Fibroblast of skin of scalp (primary cell): Measurements from ENCODE around the gene TRAP1.
"Not testable (repeated sequence)": the region's sequence is repeated elsewhere in the genome, so short reads cannot be mapped to it uniquely, and the experiment has no call there.

ENCODE experiments used
- DNase-seq: peaks from one replicate; pipeline ENCODE4 v3.0.0-alpha.2; 2013

The TRAP1 gene

DNA sequence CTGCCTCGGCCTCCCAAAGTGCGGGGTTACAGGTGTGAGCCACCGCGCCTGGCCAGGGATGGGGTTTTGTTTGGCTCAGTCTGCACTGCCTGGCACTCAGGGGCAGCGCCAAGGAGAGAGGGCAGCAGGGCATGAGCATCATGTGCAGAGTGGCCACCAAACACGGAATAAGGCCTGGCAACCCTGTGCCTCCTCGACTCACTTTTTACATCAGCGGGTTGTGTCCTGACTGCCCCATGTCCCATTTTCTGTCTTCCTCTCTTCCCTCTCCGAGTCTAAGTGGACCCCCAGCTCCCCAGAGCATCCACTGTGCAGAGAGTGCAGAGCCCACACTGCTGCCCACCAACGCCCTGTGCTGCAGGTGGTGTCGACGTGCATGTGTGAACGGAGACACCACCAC is 18.2 kb upstream of the TRAP1 start:
- DNase-seq = no peak

DNA sequence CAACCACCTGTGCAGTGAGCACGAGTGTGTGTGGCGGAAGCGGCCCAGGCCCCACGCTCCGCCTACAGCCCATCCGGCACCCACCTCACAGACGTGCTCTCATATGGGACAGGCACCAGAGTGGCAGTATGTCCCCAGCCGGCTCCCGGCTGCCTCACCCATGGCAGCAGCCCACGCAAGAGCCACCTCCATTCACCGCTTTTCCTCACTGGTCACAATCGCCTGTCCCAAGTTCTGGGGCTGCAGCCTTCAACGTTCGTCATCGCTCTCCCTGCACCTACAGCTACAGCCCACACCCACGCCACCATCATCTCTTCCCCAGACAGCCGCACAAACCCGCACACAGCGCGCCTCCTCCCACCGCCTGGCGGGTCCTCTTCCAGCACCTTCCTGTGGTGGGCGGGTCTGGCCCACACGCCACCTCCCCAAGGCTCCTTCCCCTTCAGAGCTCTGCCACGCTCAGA is 17.5 kb upstream of the TRAP1 start:
- no peak for DNase-seq

DNA sequence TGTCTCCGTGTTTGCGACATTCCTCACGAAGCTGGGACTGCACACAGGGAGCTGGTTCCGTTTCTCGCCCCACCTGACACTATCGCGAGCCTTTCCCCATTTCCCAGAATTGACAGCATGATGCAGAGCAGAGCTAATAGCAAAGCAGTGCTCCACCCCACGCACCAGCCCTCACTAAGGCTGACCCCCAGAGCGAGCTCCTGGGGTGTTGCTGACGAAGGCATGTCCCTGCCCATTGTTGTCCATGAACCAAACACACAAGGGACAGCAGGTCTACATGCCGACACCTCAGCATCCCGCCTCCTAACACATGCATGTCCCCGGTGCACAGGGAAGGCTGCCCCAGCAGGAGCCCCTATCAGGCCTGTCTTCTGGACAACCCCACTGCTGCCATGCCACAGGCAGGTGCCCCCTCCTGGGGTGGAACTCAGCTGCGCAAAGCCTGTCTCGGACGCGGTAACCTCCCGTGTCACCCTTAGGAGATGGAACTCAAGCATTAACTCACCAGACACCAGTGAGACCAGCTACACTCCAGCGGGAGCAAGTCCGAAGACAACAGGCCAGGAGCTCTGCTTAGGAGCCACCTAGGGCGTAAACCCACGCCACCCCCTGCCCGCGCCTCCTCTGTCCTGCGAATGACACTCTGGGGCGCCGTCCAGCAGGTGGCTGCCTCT is 16.9 kb upstream of the TRAP1 start:
- no peak for DNase-seq

DNA sequence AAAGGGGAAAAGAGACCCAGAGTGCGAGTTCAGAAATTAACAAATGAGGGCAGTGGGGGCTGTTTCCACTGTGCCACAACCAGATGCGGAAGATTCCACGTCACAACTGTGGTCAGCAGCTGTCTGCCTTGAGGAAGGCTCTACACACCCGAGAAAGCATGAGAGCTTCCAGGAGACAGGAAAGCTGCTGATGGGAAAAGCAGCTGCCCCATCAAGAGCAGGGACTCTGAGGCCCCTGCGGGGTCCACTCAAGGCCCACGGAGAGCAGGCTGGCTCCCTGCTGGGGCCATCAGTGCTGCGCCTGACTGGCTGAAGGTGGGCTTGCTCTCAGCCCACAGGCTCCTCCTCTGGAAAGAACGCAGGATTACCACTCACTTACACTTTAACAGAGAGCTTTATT is 14.8 kb upstream of the TRAP1 start:
- DNase-seq = no peak

DNA sequence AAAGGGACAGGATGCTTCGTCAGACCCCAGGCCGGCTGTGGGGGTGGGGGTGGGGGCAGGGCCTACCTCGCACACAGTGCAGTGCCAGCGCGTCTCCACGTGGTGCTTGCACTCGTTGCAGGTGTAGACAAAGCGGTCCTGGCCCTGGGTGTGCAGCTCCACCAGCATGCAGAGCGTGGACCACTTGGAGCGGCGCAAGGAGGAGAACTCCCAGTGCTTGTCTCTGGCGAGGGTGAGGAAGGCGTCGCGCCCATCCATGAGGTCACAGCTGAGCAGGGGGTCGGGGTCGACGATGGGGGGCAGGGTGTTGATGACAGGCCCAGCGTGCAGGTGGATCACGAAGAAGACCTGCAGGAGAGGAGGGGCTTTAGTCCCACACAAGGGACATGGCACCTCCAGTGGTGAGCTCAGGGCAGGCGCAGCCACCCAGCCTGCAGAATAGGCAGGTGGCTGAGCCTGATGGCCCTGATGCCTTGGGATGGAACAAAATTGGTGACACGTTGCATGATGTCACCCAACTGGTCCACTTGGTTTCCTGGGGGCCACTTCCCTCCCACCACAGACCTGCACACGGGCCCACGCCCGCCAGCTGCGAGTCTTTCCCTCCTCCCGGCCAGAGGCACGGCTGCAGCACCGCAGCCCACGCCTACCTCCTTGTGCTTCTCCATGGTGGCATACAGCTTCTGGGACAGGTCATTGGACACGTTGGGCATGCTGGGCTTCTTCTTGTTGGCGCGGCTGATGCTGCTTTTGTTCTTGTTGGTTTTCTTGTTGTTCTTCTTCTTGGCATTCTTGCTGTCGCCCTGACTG is 14.0 kb upstream of the TRAP1 start:
- no peak for DNase-seq

DNA sequence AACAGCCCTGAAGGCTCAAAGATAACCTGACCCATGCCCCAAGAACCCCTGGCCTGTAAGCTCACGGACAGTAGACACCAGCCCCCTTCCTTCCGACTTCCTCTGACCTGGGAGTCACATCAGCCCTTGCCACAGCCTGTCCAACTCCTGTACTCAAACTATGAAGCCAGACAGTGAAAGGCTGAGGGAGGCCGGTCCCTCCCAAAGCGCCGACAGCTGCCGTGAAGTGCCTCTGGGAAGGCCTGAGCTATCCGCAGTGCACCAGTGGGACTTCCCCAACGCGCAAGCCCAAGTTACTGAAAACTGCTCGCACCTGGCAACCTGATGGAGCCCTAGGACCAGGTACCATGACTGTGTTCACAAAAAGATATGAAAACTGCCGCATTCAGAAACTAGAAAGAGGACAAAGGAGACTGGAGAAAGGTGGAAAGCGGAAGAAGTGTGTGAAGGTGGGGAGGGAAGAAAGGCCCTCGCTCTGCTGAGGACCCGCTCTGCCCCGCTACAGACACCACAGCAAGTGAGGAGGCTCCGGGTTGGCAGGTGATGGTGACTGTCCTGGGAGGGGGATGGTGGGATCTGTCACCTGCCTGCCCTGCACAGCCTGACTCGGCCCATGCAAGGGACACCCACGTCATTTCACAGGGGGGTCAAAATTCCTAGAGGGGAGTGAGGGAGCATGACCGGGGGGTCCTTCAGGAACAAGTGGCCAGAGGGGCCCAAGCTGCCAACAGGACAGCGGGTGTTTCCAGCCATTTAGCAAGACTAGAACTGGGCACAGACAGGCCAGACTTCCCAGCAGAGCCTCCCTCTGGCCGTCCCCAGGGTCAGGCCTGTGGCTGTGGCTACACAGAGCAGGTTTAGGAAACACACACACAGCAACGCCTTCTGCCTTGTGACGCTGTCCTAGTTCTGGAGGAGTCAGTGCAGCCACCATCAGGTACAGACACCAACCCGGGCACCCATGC is 13.1 kb upstream of the TRAP1 start:
- no peak for DNase-seq

DNA sequence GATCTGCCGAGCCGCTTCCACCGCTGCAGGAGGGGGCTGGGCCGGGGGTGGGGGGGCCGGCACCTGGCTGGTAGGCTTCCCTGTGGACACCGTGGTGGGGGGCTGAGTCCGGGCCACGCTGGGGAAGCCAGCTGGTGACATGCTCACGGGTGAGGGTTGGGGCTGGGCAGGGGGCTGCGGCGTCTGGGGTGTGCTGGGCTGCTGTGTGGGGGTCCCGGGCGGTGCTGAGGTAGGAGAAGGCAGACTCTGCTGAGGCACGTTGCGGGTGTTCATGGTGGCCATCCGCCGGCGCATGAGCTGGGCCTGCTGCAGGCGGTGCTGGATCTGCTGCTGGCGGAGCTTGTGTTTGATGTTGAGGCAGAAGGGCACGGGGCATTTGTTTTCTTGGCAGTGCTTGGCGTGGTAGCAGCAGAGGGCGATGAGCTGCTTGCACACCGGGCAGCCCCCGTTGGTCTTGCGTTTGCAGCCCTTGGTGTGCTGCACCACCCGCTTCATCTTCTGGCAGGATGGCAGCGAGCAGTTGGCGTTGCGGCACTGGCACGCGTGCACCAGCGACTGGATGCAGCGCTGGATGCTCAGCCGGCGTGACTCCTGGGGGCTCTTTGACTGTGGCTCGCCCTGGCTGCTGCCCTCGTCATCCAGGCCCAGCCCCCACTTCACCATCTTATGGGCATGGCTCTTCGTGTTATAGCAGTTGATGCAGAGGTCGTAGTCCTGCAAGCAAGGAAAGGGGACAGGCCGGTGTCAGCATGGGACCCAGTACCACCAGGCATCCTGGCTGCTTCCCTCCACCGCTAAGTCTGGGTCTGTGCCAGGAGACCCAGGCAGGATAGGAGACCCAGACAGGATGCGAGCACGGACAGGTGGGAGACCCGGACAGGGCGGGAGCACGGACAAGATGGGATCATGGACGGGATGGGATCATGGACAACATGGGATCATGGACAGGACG is 12.1 kb upstream of the TRAP1 start:
- no peak for DNase-seq

DNA sequence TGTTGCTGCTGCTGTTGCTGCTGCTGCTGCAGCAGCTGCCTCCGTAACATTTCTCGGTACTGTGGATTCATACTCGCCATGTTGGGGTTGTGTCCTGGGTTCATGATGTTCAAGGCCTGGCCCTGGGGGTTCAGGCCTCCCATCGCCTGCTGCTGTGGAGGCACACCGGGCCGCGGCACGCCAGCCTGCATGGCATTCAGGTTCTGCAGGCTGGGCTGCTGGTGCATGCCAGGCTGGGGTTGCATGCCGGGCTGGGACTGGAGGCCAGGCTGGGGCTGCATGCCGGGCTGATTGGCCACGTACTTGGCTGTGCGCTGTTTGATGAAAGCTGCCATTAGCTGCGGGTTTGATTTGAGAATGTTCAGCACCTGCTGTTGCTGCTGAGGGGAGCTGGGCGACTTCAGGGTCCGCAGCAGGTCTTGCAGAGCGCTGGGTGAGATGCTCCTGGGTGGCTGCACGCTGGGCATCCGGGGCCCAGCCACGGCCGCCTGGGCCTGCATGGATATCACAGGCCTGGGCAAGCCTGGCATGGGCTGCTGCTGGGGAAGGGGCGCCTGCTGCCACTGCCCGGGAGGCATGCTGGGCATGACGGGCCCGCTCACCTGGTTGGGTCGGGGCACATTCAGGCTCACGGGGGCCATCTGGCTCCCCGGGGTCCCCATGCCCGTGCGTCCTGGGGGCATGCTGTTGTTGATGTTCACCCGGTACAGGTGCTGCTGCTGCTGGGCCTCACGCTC is 11.3 kb upstream of the TRAP1 start:
- DNase-seq = no peak

DNA sequence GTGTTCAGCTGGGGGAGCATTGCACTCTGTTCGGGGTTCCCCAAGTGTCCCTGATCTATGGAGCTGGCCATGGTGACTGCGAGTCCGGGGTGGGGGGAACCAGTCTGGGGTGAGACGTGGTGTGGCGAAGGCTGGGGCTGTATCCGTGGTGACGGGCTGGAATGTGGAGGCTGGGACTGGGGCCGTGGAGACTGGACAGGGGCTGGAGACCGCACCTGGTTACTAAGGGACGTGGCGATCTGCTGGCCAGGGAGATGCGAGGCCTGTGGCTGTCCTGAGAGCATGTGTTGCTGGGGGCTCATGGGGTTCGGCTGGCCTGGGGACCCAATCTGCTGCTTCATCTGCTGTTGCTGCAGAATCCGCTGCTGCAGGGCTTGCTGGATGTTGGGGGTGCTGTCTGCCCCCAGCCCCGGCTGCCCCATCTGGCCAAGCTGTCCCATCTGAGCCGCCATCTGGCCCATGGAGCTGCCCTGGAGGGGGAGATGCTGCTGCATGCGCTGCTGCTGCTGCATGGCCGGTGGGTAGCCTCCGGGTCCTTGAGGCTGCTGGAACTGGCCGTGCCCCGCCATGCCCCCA is 10.6 kb upstream of the TRAP1 start:
- DNase-seq = no peak

DNA sequence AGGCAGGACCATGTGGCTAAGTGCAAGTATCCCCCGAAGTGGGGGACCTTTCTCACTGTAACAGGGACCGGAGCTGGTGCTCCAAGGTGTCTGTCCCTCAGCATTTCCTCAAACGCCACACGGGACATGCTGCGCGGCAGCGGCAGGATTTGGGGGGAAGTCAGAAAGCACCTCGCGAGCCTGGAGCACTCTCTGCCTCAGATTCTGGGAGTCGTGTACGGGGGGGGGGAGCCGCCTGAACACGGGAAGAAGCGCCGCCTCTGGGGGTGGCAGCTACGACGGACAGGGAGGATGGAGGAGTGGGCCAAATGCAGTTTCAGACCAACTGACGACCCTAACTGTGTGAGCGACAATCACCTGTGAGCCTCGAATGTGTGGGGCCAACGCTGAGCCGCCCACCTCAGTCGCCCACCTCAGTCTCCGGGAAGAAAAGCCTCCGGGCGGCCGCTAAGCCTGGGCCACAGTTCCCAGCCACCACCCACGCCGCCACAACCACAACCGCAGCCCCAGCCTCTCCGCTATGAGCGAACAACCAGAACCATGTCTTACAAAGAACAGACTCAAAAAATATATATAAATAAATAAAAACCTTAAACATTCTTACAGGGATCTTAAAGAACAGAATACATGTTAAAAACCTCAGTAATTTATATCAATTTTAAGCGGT is 8.8 kb upstream of the TRAP1 start:
- DNase-seq = no peak

DNA sequence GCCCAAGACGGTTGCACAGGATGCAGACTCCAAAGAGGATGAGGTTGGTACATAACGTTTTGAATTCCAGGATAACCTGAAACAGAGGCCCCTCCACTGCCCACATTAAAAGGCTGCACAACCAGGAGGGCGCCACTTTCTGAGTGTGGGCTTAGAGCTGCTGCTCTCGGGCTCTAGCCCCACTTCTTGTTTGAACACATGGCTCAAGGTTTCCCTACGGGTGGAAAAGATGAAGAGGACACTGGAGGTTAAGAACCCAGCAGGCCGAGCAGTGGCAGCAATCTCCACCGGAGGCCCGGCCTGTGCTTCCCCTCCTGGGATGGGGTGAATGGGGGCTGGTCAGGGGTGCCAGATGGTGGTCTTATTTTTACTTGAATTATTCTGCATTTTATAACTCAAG is 8.0 kb upstream of the TRAP1 start:
- DNase-seq = no peak

DNA sequence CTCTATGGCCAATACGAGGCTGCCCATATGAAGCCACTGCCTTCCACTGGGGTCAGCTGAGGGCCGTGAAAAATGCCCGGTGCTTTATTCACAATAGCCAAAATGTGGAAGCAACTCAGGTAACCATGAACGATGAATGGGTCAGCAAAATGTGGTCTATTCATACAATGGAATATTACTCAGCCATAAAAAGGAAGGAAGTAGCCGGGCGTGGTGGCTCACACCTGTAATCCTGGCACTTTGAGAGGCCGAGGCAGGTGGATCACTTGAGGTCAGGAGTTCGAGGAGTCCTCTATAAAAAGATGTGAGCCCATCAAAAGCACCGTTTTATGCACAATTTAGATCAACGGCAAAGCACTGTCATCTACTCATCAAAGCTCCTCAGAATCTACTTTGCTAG is 5.2 kb upstream of the TRAP1 start:
- no peak for DNase-seq

DNA sequence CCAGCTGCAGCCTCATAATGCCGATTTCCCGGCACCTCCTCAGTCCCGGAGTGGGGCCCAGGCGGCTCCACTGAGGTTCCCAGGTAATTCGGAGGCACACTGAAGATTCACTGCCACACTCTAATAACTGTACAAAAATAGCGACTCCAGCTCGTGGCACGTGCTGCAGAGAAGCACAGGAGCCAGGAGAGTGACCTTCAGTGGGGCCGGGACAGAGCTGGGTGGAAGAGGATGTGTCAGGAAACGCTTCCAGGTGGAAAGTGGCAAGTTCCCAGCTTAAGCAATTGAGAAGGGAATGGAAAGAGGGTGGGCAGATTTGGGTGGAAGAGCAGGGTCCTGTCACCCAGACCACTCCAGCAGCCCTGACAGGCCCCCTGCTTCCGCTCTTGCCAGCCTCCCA is 3.1 kb upstream of the TRAP1 start:
- DNase-seq = no peak

DNA sequence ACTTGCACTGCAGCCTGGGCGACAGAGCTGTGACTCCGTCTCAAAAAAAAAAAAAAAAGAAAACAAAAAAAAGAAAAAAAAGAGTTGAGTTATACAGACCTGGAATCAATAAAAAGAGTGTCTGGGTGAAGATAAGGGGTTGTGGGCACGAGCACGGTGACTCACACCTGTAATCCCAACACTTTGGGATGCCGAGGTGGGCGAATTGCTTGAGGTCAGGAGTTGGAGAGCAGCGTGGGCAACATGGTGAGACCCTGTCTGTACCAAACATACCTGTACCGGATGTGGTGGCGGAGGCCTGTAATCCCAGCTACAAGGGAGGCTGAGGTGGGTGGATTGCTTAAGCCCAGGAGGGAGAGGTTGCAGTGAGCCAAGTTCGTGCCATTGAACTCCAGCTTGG is 1.3 kb upstream of the TRAP1 start:
- no peak for DNase-seq

DNA sequence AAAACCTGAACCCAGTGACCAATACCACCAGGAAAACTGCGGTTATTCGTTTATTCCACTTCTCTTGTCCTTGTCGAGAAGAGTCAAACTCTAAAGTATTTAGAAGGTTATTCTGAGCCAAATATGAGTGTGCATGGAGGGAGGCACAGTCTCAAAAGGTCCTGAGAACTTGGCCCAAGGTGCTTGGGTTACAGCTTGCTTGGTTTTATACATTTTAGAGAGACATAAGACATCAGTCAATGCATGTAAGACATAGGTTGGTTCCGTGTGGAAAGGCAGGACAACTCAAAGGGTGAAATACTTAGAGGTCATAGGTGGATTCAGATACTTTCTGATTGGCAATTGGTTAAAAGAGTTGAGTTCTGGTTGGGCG is 681 bp upstream of the TRAP1 start:
- DNase-seq = no peak

DNA sequence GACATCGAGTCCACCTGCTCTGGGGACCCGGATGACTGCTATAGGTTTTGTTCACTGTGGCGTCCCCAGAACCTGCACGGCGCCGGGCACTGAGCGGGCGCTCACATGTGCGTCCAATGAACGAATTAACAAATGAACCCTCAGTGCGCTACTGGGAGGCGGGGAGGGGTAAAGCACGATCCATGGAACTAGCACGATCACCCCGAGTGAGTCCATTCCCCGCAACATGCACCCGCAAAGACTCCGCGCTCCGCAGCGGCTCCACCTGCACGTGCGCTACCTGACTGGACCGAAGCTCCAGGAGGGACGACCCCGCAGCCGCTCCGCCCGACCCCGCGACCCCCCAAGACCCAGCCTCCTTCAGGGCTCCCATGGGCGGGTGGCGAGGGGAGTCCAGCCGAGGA is 491 bp downstream of the TRAP1 start:
- no peak for DNase-seq

DNA sequence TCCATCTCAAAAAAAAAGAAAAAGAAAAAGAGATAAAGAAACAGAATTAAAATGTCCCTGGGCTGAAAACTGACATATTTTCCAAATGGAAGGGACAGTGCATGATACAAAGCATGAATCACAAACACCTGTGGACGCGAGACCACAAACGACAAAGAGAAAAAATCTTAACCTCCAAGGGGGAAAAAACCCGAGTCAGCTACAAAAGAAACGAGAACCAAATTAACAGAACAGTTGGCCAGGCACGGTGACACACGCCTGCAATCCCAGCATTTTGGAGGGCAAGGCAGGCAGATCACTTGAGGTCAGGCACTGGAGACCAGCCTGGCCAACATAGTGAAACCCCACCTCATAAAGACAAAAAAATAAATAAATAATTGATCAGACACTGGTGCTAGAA is 1.9 kb downstream of the TRAP1 start:
- no peak for DNase-seq

DNA sequence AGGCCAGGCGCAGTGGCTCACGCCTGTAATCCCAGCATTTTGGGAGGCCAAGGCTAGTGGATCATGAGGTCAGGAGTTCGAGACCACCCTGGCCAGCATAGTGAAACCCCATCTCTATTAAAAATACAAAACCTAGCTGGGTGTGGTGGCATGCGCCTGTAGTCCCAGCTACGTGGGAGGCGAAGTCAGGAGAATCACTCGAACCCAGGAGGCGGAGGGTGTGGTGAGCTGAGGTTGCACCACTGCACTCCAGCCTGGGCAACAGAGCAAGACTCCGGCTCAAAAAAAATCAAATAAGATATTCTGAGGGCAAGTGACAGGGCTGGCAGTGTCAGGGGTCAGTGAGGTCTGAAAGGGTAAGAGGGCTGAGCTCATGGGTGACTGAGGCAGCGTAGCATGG is 2.9 kb downstream of the TRAP1 start:
- not testable (repeated sequence) for DNase-seq

DNA sequence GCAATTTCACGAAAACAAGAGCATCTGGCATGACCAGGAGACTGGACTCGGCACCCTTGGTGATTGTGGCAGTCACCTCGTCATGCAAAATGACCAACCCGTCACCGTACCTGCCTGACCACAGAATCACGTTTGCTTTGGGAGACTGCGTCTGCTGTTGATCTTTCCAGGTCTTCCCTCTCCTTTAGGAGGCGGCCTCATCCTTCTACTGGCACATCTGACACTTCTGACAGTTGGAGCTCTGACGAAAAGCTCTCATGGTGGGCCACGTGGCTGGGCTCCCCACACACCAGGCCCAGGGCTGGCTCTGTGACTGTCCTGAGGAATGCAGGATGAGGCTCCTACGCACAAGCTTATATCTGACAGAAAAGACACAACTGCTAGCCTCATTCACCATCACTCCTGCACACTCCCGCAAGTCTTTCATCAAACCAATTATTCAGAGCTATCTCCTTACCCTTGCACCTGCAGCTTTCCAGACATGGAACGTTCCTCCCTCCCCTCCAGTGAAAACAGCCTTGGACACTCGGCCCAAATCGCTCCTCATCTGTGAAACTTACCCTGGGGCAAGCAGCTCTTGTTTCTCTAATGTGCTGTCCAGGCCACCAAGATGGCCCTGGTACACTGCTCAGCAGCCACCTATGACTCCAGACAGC is 3.6 kb downstream of the TRAP1 start:
- no peak for DNase-seq

DNA sequence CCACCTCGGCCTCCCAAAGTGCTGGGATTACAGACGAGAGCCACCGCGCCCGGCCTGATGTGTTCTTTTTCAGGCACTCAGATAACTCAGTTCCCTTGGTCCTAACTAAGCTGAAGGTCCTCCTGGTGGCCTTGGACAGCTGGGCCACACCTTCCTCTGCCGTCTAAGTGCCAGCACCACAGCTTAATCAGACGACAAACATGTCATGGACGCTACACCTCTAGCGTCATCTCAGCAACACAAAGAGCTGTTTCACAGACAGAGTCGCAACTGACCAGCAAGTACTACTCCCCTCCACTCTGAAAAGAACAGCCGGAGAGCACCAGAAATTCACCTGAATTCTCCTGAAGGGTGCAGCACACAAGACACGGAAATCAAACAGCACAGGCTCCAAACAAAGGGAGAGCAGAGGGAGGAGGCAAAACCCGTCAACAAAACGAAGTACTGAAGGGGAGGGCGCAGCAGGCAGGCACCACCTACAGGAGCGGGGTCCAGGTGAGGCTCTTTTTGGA is 4.4 kb downstream of the TRAP1 start:
- DNase-seq = no peak
